ENCODE data around the gene NECAB3. TPM values are rescaled to one million over a fixed set of nuclear protein-coding genes. Genes with fewer than 3 reads are reported as not detected.

NECAB3 gene
- total RNA-seq, 1 experiment from 2014 or later: 46.4 TPM

- DNase-seq (ENCODE audit: low read depth, low spot score): no peak
- Histone ChIP-seq H3K9me3 (ENCODE audit: control insufficient read depth, insufficient read depth, low read depth, low read length) (no peaks in the 10 kb centered on the region), H3K27me3 (ENCODE audit: control insufficient read depth, insufficient read depth, low read length) (no peaks in the 10 kb centered on the region), H3K4me3 (ENCODE audit: low read depth in 2 of 2, low read length in 2 of 2) (no peak overlapping the region), H3K4me1 (ENCODE audit: control insufficient read depth, insufficient read depth, low read length) (peaks cover 15% of the 10 kb centered on the region), H3K36me3 (ENCODE audit: control insufficient read depth, insufficient read depth, low read length) (no peaks in the 10 kb centered on the region; the same call in 1 of the 2 replicates), H3K27ac (ENCODE audit: low read length) (no peak overlapping the region)
- intact Hi-C loops (cut with micrococcal nuclease; ENCODE audit: unreplicated experiment) (no loop called here), in situ Hi-C loops (cut with HindIII; ENCODE audit: low pct_unique_long_range_greater_than_20kb, low sequenced_read_pairs) (no loop called here)
- BruUV-seq (replicated peaks): no TSS peak
- POLR2A ChIA-PET: interaction anchor here (0.7 kb wide), 1 partner anchor 1493 kb away, joined by 3 read pairs; no protein-coding TSS in a partner anchor
- CTCF ChIA-PET: no interaction called here
- TF ChIP-seq SIN3A (IDR thresholded peaks at IDR 0.05; ENCODE audit: borderline replicate concordance, insufficient read depth, low read depth, low read length): no peak
- TF ChIP-seq TCF7L2 (IDR thresholded peaks at IDR 0.05; ENCODE audit: low read depth, low read length): no peak
- no peak for TF ChIP-seq REST (IDR thresholded peaks at IDR 0.05; ENCODE audit: insufficient read depth in 1 of 2, low read depth in 2 of 2, low read length in 1 of 2)
- TF ChIP-seq POLR2AphosphoS5 (IDR thresholded peaks at IDR 0.05; ENCODE audit: low read depth, low read length): no peak
- TF ChIP-seq CTCF (IDR thresholded peaks at IDR 0.05): no peak
- no peak for ATAC-seq
These were observed 28.8 kb downstream of the NECAB3 start for GRCh38 chr20:33645396-33645795.

- peaks cover 15% of the 10 kb centered on the region for H3K4me1 ChIP-seq (ENCODE audit: control insufficient read depth, insufficient read depth, low read length)
- no peak overlapping the region for H3K27ac ChIP-seq (ENCODE audit: low read length)
- H3K4me3 ChIP-seq (ENCODE audit: low read depth in 2 of 2, low read length in 2 of 2): no peak overlapping the region
- TF ChIP-seq POLR2AphosphoS5 (IDR thresholded peaks at IDR 0.05; ENCODE audit: low read depth, low read length) (no peak), CTCF (IDR thresholded peaks at IDR 0.05) (no peak), TCF7L2 (IDR thresholded peaks at IDR 0.05; ENCODE audit: low read depth, low read length) (no peak), REST (IDR thresholded peaks at IDR 0.05; ENCODE audit: insufficient read depth in 1 of 2, low read depth in 2 of 2, low read length in 1 of 2) (no peak), SIN3A (IDR thresholded peaks at IDR 0.05; ENCODE audit: borderline replicate concordance, insufficient read depth, low read depth, low read length) (no peak)
- in situ Hi-C loops (cut with HindIII; ENCODE audit: low pct_unique_long_range_greater_than_20kb, low sequenced_read_pairs) (no loop called here), intact Hi-C loops (cut with micrococcal nuclease; ENCODE audit: unreplicated experiment) (no loop called here)
- H3K36me3 ChIP-seq (ENCODE audit: control insufficient read depth, insufficient read depth, low read length): no peaks in the 10 kb centered on the region; the same call in 1 of the 2 replicates
- H3K9me3 ChIP-seq (ENCODE audit: control insufficient read depth, insufficient read depth, low read depth, low read length): no peaks in the 10 kb centered on the region
- ATAC-seq (no peak), DNase-seq (ENCODE audit: low read depth, low spot score) (no peak)
- BruUV-seq (replicated peaks): no TSS peak
- POLR2A ChIA-PET: no interaction called here
- no peaks in the 10 kb centered on the region for H3K27me3 ChIP-seq (ENCODE audit: control insufficient read depth, insufficient read depth, low read length)
- CTCF ChIA-PET: no interaction called here
These were observed 29.2 kb downstream of the NECAB3 start for GRCh38 chr20:33645072-33645358.

Measured in Panc1 (cell line).